Measurements from ENCODE around the gene LIN52. TPM values are rescaled to one million over a fixed set of nuclear protein-coding genes. Genes with fewer than 3 reads are reported as not detected.

Gene LIN52
- total and polyA plus RNA-seq, 2 of the 13 experiments (the other 11 are each of a cell fraction or from before 2014, with no cell fraction given) = 11.4 to 23.3 TPM

DNA sequence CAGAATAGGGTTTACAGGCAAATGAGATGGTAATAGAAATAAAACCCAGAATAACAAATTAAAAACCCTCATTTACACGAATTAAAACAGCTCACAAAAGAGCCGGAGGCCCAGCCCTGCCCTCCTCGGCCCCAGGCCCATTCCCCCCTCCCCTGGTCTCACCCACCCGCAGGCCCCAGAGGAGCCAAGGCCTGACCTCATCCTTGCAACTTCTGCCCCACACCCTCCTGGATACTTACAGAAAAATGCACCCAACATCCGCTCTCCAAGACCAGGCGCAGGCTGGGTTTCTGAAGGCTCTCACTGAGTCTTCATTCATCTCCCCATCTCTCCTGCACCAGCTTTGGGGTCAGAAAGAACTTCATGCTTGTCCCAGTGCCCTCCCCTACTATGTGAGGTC, 138.3 kb downstream of the LIN52 start:
- in situ Hi-C loops (cut with HindIII; ENCODE audit: extremely low pct_ligation_motif_present, low pct_unique_long_range_greater_than_20kb) (no loop called here), intact Hi-C loops (cut with micrococcal nuclease; ENCODE audit: unreplicated experiment) (no loop called here)
- H4K20me1 ChIP-seq (ENCODE audit: insufficient read depth, low read length) = no peaks in the 10 kb centered on the region
- H2AFZ ChIP-seq (ENCODE audit: low read length) = no peak overlapping the region
- H3K4me3 ChIP-seq (replicated peaks in 1 of 3; ENCODE audit: insufficient read depth in 1 of 3, low read depth in 2 of 3, low read length in 3 of 3) = no peak overlapping the region
- no peak overlapping the region for H3K4me2 ChIP-seq (ENCODE audit: low read depth, low read length)
- TF ChIP-seq ZZZ3 (CRISPR knock-in tag; IDR thresholded peaks at IDR 0.05; ENCODE audit: borderline replicate concordance) (no peak), ZNF607 (CRISPR knock-in tag; IDR thresholded peaks at IDR 0.05; ENCODE audit: borderline replicate concordance) (no peak), MTF1 (CRISPR knock-in tag; IDR thresholded peaks at IDR 0.05) (no peak), ZNF619 (CRISPR knock-in tag; IDR thresholded peaks at IDR 0.05) (no peak), CREM (IDR thresholded peaks at IDR 0.05) (no peak), CREM (CRISPR knock-in tag; IDR thresholded peaks at IDR 0.05) (no peak), TBP (CRISPR knock-in tag; IDR thresholded peaks at IDR 0.05) (no peak), GATA4 (IDR thresholded peaks at IDR 0.05; ENCODE audit: borderline replicate concordance, low read depth) (no peak), HNRNPUL1 (IDR thresholded peaks at IDR 0.05; ENCODE audit: low read depth, low read length) (no peak)
- TF ChIP-seq, protein P1, sequence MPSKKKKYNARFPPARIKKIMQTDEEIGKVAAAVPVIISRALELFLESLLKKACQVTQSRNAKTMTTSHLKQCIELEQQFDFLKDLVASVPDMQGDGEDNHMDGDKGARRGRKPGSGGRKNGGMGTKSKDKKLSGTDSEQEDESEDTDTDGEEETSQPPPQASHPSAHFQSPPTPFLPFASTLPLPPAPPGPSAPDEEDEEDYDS (CRISPR knock-in tag; IDR thresholded peaks at IDR 0.05) = no peak
- TF ChIP-seq, protein P2, sequence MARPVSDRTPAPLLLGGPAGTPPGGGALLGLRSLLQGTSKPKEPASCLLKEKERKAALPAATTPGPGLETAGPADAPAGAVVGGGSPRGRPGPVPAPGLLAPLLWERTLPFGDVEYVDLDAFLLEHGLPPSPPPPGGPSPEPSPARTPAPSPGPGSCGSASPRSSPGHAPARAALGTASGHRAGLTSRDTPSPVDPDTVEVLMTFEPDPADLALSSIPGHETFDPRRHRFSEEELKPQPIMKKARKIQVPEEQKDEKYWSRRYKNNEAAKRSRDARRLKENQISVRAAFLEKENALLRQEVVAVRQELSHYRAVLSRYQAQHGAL (CRISPR knock-in tag; IDR thresholded peaks at IDR 0.05; ENCODE audit: not compliant biosample characterization) = no peak
- TF ChIP-seq, protein P3, sequence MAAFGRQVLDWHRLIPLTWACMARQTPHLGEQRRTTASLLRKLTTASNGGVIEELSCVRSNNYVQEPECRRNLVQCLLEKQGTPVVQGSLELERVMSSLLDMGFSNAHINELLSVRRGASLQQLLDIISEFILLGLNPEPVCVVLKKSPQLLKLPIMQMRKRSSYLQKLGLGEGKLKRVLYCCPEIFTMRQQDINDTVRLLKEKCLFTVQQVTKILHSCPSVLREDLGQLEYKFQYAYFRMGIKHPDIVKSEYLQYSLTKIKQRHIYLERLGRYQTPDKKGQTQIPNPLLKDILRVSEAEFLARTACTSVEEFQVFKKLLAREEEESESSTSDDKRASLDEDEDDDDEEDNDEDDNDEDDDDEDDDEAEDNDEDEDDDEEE (CRISPR knock-in tag; IDR thresholded peaks at IDR 0.05) = no peak
- no TSS peak for BruUV-seq (replicated peaks)
- WGBS (ENCODE audit: low lambda C conversion rate) = 45% methylated on average over 4 of the region's 6 CpGs
- no peaks in the 10 kb centered on the region for H3K79me2 ChIP-seq (ENCODE audit: insufficient read depth, low read length)
- no peaks in the 10 kb centered on the region for H3K9me3 ChIP-seq (ENCODE audit: low read length)
- H3K36me3 ChIP-seq (replicated peaks in 1 of 2; ENCODE audit: control insufficient read depth in 1 of 2, insufficient read depth in 2 of 2, low read length in 2 of 2) = no peaks in the 10 kb centered on the region
- no peak overlapping the region for H3K9ac ChIP-seq (ENCODE audit: insufficient read depth, low read depth, low read length)
- peaks cover 3% of the 10 kb centered on the region; the same call in 1 of the 2 replicates for H3K4me1 ChIP-seq (ENCODE audit: insufficient read depth, low read length)
- no peak overlapping the region for H3K27ac ChIP-seq (ENCODE audit: extremely low read length, insufficient read depth, low read length)
- POLR2A ChIA-PET = no interaction called here
- no peak for DNase-seq (ENCODE audit: low spot score)
- no peak for ATAC-seq
- no peak for FAIRE-seq
- CTCF ChIA-PET (ENCODE audit: low intra/inter-chr PET ratio, low total read pairs) = no interaction called here
- H3K27me3 ChIP-seq (ENCODE audit: control insufficient read depth in 1 of 2, insufficient read depth in 2 of 2, low read length in 2 of 2) = peaks cover 8 to 60% of the 10 kb centered on the region in 2 experiments

All from HepG2 (cell line).